ENCODE results near the gene SDF4. TPM values are rescaled to one million over a fixed set of nuclear protein-coding genes. Genes with fewer than 3 reads are reported as not detected.

Gene SDF4
- polyA plus RNA-seq, 4 donors: 115 to 137 (median 133) TPM

GRCh38 chr1:1229770-1230169, 2.0 kb downstream of the SDF4 start:
- DNase-seq (ENCODE audit: low read depth in 4 of 4, low spot score in 3 of 4): no peak

DNA sequence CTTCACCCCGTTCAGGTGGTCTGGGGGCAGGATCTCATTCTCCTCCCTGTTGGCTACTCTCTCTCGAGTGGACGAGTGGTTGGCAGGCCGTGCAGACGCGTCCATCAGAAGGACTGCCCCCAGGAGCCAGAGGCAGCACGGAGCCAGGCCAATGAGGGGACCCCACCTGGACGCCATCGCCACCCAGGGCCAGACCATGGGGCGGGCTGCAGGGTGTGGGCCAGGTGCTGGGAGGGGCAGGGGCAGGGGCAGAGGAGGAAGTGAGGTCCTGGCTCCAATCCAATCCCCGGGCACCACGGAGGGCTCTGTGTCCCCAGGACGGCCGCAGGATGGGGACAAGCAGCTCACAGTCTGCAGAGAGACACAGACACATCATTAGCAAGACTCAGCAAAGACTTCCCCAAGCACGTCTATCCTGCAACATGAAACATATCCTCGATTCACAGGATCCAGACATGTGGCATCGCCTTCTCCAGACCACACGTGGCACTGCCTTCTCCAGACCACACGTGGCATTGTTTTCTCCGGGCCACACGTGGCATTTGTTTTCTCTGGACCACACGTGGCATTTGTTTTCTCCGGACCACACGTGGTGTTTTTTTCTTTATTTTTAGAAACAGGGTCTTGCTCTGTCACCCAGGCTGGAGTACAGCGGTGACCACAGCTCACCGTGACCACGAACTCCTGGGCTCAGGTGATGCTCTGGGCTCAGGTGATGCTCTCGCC, 3.0 kb downstream of the SDF4 start:
- no peak for DNase-seq (ENCODE audit: low read depth in 4 of 4, low spot score in 3 of 4)

DNA sequence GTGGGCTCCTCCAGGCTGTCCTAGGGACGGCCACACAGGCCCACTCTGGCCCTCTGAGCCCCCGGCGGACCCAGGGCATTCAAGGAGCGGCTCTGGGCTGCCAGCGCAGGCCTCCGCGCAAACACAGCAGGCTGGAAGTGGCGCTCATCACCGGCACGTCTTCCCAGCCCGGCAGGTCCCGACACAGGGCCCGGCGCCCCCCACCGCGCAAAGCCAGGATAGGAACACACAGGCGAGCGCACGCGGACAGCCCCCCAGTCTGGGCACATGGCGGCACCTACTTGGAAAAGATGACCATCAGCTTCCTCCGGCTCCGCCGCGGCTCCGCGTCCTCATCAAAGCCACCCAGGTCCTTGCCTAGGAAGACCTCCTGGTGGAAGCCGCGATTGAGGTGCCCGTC, 3.6 kb downstream of the SDF4 start:
- no peak for DNase-seq (ENCODE audit: low read depth in 4 of 4, low spot score in 3 of 4)

- no peak for DNase-seq (ENCODE audit: low read depth in 4 of 4, low spot score in 3 of 4)
Observed at GRCh38 chr1:1227386-1227785, 4.4 kb downstream of the SDF4 start.

- no peak for DNase-seq (ENCODE audit: low read depth in 4 of 4, low spot score in 3 of 4)
Observed at GRCh38 chr1:1226566-1227362, 5.0 kb downstream of the SDF4 start.

DNA sequence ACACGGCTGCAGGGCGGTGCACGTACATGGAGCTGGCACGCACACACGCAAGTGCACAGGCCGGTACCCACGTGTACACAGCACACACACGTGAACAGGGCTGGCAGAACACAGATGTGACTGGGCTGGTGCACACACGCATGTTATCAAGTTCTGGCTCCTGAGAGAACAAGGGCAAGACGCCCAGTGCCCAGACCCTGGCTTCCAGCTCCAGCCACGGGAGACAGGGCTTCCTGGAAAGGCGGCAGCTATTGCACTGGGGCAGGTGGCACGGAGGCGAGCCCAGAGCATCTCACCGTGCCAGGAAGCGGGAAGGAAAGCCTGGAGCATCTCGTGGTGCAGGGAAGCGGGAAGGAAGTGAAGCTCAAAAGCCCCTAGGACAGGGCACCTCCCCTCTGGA, 5.9 kb downstream of the SDF4 start:
- no peak for DNase-seq (ENCODE audit: low read depth in 4 of 4, low spot score in 3 of 4)

DNA sequence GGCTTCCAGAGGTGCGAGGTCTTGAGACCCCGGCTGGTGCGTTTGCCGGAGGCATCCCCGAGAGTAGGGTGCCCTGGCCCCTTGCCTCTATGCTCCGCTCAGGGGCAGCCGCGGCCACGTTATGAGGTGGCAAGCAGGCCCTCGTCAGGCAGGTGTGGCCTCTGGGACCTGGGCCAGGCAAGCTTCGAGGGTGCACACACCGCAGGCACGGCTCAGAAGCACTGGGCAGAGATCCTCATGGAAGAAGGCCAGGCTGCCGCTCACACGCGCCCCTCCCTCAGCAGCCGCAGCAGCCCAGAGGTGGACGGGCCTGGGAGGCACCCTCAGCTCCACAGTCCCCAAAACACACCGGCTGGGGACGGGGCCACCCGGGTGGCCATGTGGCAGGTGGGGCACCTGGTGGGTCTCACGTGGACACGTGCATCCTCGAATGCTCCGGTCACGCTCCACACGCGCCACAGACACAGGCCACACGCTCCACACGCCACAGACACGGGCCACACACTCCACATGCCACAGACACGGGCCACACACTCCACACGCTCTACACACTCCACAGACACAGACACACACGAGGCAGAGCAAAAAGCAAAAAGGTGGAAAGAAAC, 6.5 kb downstream of the SDF4 start:
- DNase-seq (ENCODE audit: low read depth in 4 of 4, low spot score in 3 of 4): no peak

DNA sequence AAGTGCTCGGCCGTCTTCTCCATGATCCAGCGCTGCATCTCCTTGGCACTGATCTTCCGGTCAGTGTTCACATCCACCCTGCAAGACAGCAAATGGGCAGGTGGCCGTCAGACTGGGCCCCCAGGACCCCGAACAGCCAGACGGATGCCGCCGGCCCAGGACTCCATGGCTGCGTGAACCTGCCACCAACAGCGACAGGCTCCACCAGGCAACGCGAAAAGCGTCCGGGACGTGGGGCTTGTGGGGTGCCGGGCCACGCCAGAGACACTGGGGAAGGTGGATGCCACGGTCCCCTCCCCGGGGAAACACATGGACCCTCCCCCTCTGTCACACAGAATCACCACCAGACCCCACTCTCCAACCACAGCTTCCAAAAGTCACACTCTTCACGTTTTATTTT, 7.9 kb downstream of the SDF4 start:
- DNase-seq (ENCODE audit: low read depth in 4 of 4, low spot score in 3 of 4): no peak

- no peak for DNase-seq (ENCODE audit: low read depth in 4 of 4, low spot score in 3 of 4)
Observed at GRCh38 chr1:1223321-1223720, 8.5 kb downstream of the SDF4 start.

DNA sequence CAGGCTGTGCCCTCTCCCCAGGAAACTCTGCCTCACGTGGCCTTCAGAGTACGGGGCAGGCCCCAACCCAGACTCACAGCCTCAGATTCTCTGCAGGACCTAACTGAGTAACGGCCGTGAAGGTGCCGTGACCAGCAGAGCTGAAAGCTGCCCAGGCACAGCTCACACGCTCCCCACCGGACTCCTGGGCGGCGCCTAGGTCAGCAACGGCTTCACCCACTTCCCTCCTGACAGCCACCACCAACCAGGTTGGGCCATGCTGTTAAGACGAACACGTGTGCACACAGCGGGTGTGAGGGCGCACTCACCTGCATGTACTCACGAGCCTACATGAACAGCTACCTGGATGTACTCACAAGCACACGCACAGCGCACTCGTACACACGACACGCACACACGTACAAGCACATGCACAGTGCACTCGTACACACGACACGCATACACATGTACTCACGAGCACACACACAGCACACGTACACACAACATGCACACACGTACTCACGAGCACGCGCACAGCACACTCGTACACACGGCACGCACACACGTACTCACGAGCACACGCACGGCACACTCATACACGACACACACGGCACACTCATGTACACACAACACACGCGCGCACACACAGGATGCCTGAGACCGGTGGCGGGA, 9.1 kb downstream of the SDF4 start:
- DNase-seq (ENCODE audit: low read depth in 4 of 4, low spot score in 3 of 4): no peak

DNA sequence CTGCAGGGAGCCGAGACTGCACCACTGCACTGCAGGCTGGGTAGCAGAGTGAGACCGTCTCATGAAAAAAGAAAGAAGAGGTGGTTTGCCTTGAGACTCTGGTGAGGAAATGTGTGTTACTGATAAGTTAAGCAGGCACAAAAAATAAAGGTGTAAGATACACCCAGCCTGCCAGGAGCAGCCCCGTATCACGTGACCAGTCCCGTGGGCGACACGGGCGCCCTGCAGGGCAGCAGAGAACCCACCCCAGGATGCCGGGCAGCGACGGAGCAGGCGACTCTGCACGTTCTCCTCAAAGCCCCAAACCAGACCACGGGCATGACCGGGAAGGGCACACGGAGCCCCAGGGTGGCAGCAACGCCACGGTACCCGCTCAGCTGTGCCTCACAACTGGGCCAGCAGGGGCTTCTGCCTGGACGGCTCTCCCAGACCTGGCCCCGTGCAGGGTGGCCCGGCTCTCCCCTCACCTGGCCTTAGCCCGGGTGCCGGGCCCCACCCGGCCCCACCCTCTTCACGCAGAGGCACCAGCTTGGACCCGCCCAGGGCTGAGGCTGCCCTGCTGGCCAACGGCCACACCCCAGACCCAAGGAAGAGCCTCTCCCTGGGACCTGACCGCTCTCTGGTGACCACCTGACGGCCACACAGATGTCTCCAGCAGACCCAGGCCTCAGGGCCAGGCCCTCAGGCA, 9.8 kb downstream of the SDF4 start:
- no peak for DNase-seq (ENCODE audit: low read depth in 4 of 4, low spot score in 3 of 4)

DNA sequence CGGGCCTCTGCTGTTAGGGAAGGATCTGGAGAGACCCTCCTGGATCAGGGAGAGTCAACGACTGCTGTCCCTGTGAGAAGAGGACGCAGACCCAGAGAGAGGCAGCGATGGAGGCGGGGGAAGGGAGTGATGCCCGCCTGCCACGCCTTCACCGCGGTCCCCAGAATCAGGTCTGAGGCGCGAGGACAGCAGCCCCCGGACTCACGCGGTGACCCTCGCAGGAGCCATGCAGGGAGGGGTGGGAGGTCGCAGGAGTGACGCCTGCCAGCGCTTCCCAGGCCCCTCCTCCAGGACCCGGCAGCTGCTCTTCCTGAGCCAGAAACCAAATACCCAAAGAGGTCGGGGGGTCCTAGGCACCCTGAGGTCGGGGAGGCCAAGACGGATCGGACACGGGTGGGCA, 11.6 kb downstream of the SDF4 start:
- DNase-seq (ENCODE audit: low read depth in 4 of 4, low spot score in 3 of 4): no peak

DNA sequence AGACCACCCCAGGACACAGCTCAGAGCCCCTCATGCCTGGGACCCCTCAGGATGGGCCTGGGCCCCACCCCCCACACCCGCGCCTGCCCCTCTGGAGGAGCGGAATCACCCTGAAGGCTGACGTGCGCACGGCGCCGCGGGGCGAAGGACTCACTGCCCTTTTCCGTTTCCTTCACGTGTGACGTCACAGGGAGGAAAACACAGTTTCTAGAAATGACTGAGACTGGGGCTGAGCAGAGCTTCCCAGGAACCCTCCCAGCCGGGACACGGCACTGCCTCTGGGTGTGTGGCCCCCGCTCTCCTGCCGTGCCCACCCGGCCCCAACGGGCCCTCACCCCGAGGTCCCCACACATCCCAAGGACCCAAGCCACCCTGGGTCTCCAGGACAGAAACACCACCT, 12.5 kb downstream of the SDF4 start:
- no peak for DNase-seq (ENCODE audit: low read depth in 4 of 4, low spot score in 3 of 4)

DNA sequence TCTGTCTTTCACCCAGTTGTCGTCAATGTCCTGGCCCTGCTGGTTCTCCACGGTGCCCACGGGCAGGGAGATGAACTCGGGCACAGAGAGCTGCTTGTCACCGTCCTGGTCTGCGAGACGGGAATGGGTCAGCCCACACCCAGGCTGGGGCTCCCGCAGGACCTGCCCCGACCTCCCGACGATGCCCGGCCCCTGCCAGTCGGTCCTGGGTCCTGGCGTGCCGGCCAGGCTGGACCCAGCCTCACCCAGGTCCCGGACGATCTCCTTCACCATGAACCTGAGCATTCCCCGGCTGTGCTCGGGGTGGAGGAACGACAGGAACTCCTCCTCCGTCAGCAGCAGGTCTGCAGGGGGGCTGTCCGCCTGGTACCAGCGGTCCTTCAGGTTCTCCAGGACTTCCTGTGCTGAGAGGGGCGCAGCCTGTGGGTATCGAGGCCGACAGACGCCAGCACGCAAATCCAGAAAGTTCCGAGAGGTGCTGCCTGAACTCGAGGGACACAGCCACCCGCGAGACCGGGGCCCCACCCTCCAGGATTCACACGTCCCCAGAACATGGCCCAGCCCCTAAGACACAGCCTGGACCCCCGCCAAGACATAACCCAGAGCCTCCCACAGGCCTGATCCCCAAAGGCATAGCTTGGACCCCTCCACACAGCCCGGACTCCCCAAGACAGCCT, 13.1 kb downstream of the SDF4 start:
- DNase-seq (ENCODE audit: low read depth in 4 of 4, low spot score in 3 of 4): no peak

GRCh38 chr1:1217621-1218523, 13.9 kb downstream of the SDF4 start:
- DNase-seq (ENCODE audit: low read depth in 4 of 4, low spot score in 3 of 4): no peak

GRCh38 chr1:1216770-1217620, 14.8 kb downstream of the SDF4 start:
- no peak for DNase-seq (ENCODE audit: low read depth in 4 of 4, low spot score in 3 of 4)

DNA sequence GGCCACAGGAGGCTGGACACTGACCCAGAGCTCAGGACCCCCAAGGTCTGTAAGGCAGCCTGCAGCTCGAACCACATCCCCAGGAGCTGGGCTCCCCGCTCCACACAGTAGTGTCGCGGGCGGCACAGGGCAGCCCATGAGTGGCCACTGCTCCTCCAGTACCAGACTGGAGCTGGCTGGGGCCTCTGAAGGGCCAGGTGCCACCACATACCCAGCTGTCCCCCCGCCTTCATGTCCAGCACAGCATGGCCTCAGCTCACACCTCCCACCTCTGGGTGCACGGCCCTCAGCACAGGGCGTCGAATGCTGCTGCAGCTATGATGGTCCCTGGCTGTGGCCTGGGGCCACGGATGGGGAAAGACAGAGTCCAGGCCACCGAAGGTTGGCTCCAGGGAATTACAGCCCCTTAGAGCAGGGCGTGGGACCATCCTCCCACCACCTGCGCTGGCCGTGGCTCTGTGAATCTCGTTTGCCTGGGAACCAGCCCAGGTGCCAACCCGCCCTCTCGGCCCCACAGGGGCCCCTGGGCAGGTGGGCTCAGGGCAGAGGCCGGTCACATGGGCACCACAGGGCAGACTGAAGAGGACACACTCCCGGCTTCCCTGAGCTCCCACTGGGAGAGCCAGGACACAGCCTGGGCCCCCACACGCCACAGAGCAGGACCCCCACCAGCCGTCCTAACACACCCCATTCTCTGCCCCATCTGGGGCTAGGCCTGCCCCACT, 15.8 kb downstream of the SDF4 start:
- DNase-seq (ENCODE audit: low read depth in 4 of 4, low spot score in 3 of 4): no peak

Measured in right renal pelvis (tissue), 4 donors.